K562 treated with DMSO at 1 percent for 48 hours (cell line): Measurements from ENCODE around the gene PTPRO. TPM values are rescaled to one million over a fixed set of nuclear protein-coding genes. Genes with fewer than 3 reads are reported as not detected.

ENCODE experiments used
- total RNA-seq: library from RNA; unstranded; fragments of 300-600 nt; gene quantifications from 2 replicates; pipeline ENCODE4 v1.2.3, GENCODE V29; 2022; ENCODE audit warnings: low replicate concordance; ENCODE audit errors: extremely low read depth

Gene PTPRO
- not detected in 2 replicates for total RNA-seq

GRCh38 chr12:15322164-15323061 lies at the start of gene PTPRO:
Gene PTPRO, plus strand, starts transcription at chr12:15322508.

Other genes with a start within 250 kb of the PTPRO start
- not detected in 2 replicates for gene RERG, start 101.1 kb upstream of the PTPRO start, total RNA-seq